HepG2 (cell line): ENCODE data around the gene LYST.

Source experiments
- CEBPZ ChIP-seq: IDR thresholded peaks from 2 replicates; pipeline ENCODE4 v1.6.1; 2012; ENCODE audit warnings: low read length, improper control_type of control experiment
- CREM ChIP-seq, 2 experiments: sonication (generic) in 1 of 2; formaldehyde crosslinking in 1 of 2; IDR thresholded peaks; 2 replicates each; pipeline versions ENCODE4 v1.4.0 to v1.6.1; 2016 to 2020; ENCODE audit warnings: antibody characterized with exemption in 1 of 2, mild to moderate bottlenecking in 1 of 2, missing genetic modification reagents in 1 of 2
- ESRRA ChIP-seq: sonication (generic); formaldehyde crosslinking; IDR thresholded peaks from 2 replicates; pipeline ENCODE4 v1.5.1; 2020; ENCODE audit warnings: mild to moderate bottlenecking, low read depth, missing genetic modification reagents
- HBP1 ChIP-seq: IDR thresholded peaks from 2 replicates; pipeline ENCODE4 v1.6.1; 2016; ENCODE audit warnings: low read depth, control low read depth
- IKZF1 ChIP-seq: fragments of 450-650 bp; IDR thresholded peaks from 2 replicates; pipeline ENCODE4 v1.7.1; 2016
- JUND ChIP-seq: sonication (generic); formaldehyde crosslinking; IDR thresholded peaks from 2 replicates; pipeline ENCODE4 v1.8.0; 2022; ENCODE audit warnings: mild to moderate bottlenecking, missing genetic modification reagents
- PAF1 ChIP-seq: IDR thresholded peaks from 2 replicates; pipeline ENCODE4 v1.6.1; 2016; ENCODE audit warnings: missing genetic modification reagents, missing compliant biosample characterization
- RAD21 ChIP-seq: fragments of 450-650 bp; formaldehyde crosslinking; IDR thresholded peaks from 2 replicates; pipeline ENCODE4 v1.5.0; 2020; ENCODE audit warnings: mild to moderate bottlenecking
- RFX5 ChIP-seq: IDR thresholded peaks from 2 replicates; pipeline ENCODE4 v1.6.1; 2011; ENCODE audit warnings: low read depth, low read length, improper control_type of control experiment
- SOX6 ChIP-seq, 2 experiments: fragments of 450-650 bp in 1 of 2; sonication (generic) in 1 of 2; formaldehyde crosslinking in 1 of 2; IDR thresholded peaks; 2 replicates each; pipeline versions ENCODE4 v1.4.0 to v1.6.1; 2017 to 2020; ENCODE audit warnings: antibody characterized with exemption in 1 of 2, mild to moderate bottlenecking in 1 of 2, missing genetic modification reagents in 1 of 2
- SP4 ChIP-seq: sonication (generic); formaldehyde crosslinking; IDR thresholded peaks from 2 replicates; pipeline ENCODE4 v1.8.1; 2023; ENCODE audit warnings: mild to moderate bottlenecking, missing genetic modification reagents
- TOE1 ChIP-seq: sonication (generic); formaldehyde crosslinking; IDR thresholded peaks from 2 replicates; pipeline ENCODE4 v1.4.0; 2020; ENCODE audit warnings: mild to moderate bottlenecking, missing genetic modification reagents
- ZNF333 ChIP-seq: sonication (generic); formaldehyde crosslinking; IDR thresholded peaks from 2 replicates; pipeline ENCODE4 v1.4.0; 2020; ENCODE audit warnings: mild to moderate bottlenecking, missing genetic modification reagents, borderline replicate concordance

- TF ChIP-seq CREM (IDR thresholded peaks at IDR 0.05) (no peak), CREM (CRISPR knock-in tag; IDR thresholded peaks at IDR 0.05) (no peak), ESRRA (CRISPR knock-in tag) (no peak), RAD21 (no peak), PAF1 (no peak), RFX5 (no peak), CEBPZ (no peak), IKZF1 (no peak), SP4 (CRISPR knock-in tag) (no peak), JUND (CRISPR knock-in tag) (no peak), TOE1 (CRISPR knock-in tag) (no peak), SOX6 (IDR thresholded peaks at IDR 0.05) (no peak), SOX6 (CRISPR knock-in tag; IDR thresholded peaks at IDR 0.05) (no peak), HBP1 (no peak), ZNF333 (CRISPR knock-in tag) (no peak)
Measured at GRCh38 chr1:235881930-235882700, 15.4 kb upstream of the LYST start.
